ENCODE results near the gene FAM210B. TPM values are rescaled to one million over a fixed set of nuclear protein-coding genes. Genes with fewer than 3 reads are reported as not detected.
"Not testable (repeated sequence)": the region's sequence is repeated elsewhere in the genome, so short reads cannot be mapped to it uniquely, and the experiment has no call there.

The FAM210B gene
- total RNA-seq, 2 experiments from 2014 or later, result 3.7 to 4.5 TPM

DNA sequence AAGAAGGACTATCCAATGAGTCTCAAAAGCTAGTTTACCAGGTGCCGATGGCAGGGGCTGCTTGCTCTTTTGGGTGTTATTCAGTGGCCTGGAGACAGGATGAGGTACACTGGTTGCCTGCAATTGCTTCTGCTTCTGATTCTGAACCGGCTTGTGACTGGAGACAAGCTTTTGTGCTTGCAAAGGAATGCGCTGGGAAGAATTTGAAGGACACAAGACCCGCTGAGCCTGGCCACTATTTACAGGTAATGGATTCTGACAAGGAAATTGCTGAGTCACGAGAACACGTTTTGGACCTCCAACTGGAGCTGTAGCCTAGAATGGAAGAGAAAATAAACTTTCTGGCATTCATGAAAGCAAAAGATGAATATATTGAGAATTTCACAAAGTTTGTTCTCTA lies 27.4 kb downstream of the FAM210B start:
- no peak for TF ChIP-seq CTCF (IDR thresholded peaks at IDR 0.05)
- peaks cover 28% of the 10 kb centered on the region for H3K4me1 Mint-ChIP-seq (ENCODE audit: low read depth)
- CTCF ChIA-PET, result no interaction called here
- no peak overlapping the region for H3K27ac Mint-ChIP-seq
- H3K4me3 Mint-ChIP-seq, result no peak overlapping the region
- H3K36me3 Mint-ChIP-seq (ENCODE audit: low read depth), result peaks cover 74% of the 10 kb centered on the region
- no peaks in the 10 kb centered on the region for H3K27me3 Mint-ChIP-seq
- intact Hi-C loops (cut with micrococcal nuclease), result no loop called here
- ATAC-seq (no peak), DNase-seq (no peak)
- H3K9me3 Mint-ChIP-seq, result no peaks in the 10 kb centered on the region
- POLR2A ChIA-PET, result no interaction called here

- Mint-ChIP-seq H3K27me3 (no peaks in the 10 kb centered on the region), H3K36me3 (ENCODE audit: low read depth) (peaks cover 65% of the 10 kb centered on the region), H3K4me3 (no peak overlapping the region), H3K4me1 (ENCODE audit: low read depth) (peaks cover 21% of the 10 kb centered on the region), H3K27ac (no peak overlapping the region), H3K9me3 (no peaks in the 10 kb centered on the region)
- no peak for ATAC-seq
- no peak for DNase-seq
- ChIA-PET CTCF (no interaction called here), POLR2A (interaction anchor here (0.7 to 1.1 kb wide), 2 partner anchors 20 to 26 kb away, joined by 3 read pairs; no protein-coding TSS in a partner anchor)
- intact Hi-C loops (cut with micrococcal nuclease), result no loop called here
- no peak for TF ChIP-seq CTCF (IDR thresholded peaks at IDR 0.05)
These were observed 30.1 kb downstream of the FAM210B start for GRCh38 chr20:56388882-56389281.

DNA sequence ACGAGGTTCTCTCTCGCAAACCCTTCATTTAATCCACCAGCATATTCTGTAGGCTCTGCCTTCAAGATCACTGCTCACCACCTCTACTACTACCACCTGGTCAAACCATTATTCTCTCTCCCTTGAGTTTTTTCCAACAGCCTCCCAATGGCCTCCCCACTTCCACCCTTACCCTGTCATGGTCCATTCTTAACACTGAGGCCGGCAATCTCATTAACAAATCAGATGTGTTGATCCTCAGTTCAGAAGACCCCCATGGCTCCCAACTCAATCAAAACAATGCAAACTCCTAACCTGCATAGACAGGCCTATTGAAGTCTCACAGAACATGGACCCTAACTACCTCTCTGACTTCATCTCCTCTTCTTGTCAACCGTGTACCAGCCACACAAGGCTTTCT lies 31.0 kb downstream of the FAM210B start:
- Mint-ChIP-seq H3K9me3 (no peaks in the 10 kb centered on the region), H3K27me3 (no peaks in the 10 kb centered on the region), H3K4me3 (peak overlapping the region; percentile 44), H3K27ac (no peak overlapping the region), H3K36me3 (ENCODE audit: low read depth) (peaks cover 66% of the 10 kb centered on the region), H3K4me1 (ENCODE audit: low read depth) (peaks cover 25% of the 10 kb centered on the region)
- intact Hi-C loops (cut with micrococcal nuclease), result loop anchor here (5.0 kb wide), 1 partner anchor 77 kb away; the partner anchor contains the start of gene RTF2
- TF ChIP-seq CTCF (IDR thresholded peaks at IDR 0.05), result no peak
- DNase-seq (no peak), ATAC-seq (no peak)
- POLR2A ChIA-PET, result no interaction called here
- CTCF ChIA-PET, result no interaction called here

GRCh38 chr20:56390396-56390795 lies 31.6 kb downstream of the FAM210B start:
- H3K4me3 Mint-ChIP-seq, DNase-seq, H3K9me3 Mint-ChIP-seq, H3K27ac Mint-ChIP-seq, CTCF ChIA-PET, H3K27me3 Mint-ChIP-seq, ATAC-seq, POLR2A ChIA-PET: not testable (repeated sequence)
- Mint-ChIP-seq H3K36me3 (ENCODE audit: low read depth) (peaks cover 66% of the 10 kb centered on the region), H3K4me1 (ENCODE audit: low read depth) (peaks cover 29% of the 10 kb centered on the region)
- intact Hi-C loops (cut with micrococcal nuclease), result loop anchor here (5.0 kb wide), 1 partner anchor 77 kb away; the partner anchor contains the start of gene RTF2

GRCh38 chr20:56391037-56391436 lies 32.3 kb downstream of the FAM210B start:
- ChIA-PET POLR2A (interaction anchor here (0.6 to 1.7 kb wide), 3 partner anchors 19 to 27 kb away, joined by 3 to 5 read pairs (median 3); partner anchors contain the start of gene CASS4), CTCF (no interaction called here)
- Mint-ChIP-seq H3K4me1 (ENCODE audit: low read depth) (peaks cover 31% of the 10 kb centered on the region), H3K4me3 (no peak overlapping the region), H3K27ac (no peak overlapping the region), H3K9me3 (no peaks in the 10 kb centered on the region), H3K27me3 (no peaks in the 10 kb centered on the region), H3K36me3 (ENCODE audit: low read depth) (peaks cover 66% of the 10 kb centered on the region)
- DNase-seq, result no peak
- ATAC-seq, result no peak
- TF ChIP-seq CTCF (IDR thresholded peaks at IDR 0.05), result no peak
- intact Hi-C loops (cut with micrococcal nuclease), result loop anchor here (5.0 kb wide), 1 partner anchor 76 kb away; the partner anchor contains the start of gene RTF2
